Measurements from ENCODE around the gene CDS2.

Gene CDS2

GRCh38 chr20:5140195-5140594 is 13.4 kb downstream of the CDS2 start:
- peak overlapping the region in 1 of 2 donors; percentile 45 for H3K27ac ChIP-seq
- intact Hi-C loops (cut with DNase I; ENCODE audit: low total_unique reads) = no loop called here
- TF ChIP-seq CTCF (IDR thresholded peaks at IDR 0.05) = no peak
- peaks cover 0 to 98% (median 58%) of the 10 kb centered on the region in 4 donors for H3K4me1 ChIP-seq
- no peaks in the 10 kb centered on the region for H3K9me3 ChIP-seq
- H3K36me3 ChIP-seq = peaks cover 0 to 6% (median 0%) of the 10 kb centered on the region in 3 donors
- DNase-seq = no peak
- no peaks in the 10 kb centered on the region for H3K27me3 ChIP-seq
- H3K4me3 ChIP-seq = no peak overlapping the region

- peaks cover 0 to 98% (median 58%) of the 10 kb centered on the region in 4 donors for H3K4me1 ChIP-seq
- DNase-seq = no peak
- peak overlapping the region; percentile 18 to 45 for H3K27ac ChIP-seq
- H3K36me3 ChIP-seq = peaks cover 0 to 6% (median 0%) of the 10 kb centered on the region in 3 donors
- intact Hi-C loops (cut with DNase I; ENCODE audit: low total_unique reads) = no loop called here
- no peaks in the 10 kb centered on the region for H3K27me3 ChIP-seq
- H3K4me3 ChIP-seq = no peak overlapping the region
- no peaks in the 10 kb centered on the region for H3K9me3 ChIP-seq
- TF ChIP-seq CTCF (IDR thresholded peaks at IDR 0.05) = no peak
These were observed 14.8 kb downstream of the CDS2 start for GRCh38 chr20:5141615-5142014.

- Histone ChIP-seq H3K9me3 (no peaks in the 10 kb centered on the region), H3K27me3 (no peaks in the 10 kb centered on the region), H3K4me1 (peaks cover 0 to 100% (median 72%) of the 10 kb centered on the region in 4 donors), H3K4me3 (no peak overlapping the region), H3K27ac (peak overlapping the region in 1 of 2 donors; percentile 45), H3K36me3 (no peaks in the 10 kb centered on the region)
- intact Hi-C loops (cut with DNase I; ENCODE audit: low total_unique reads) = no loop called here
- no peak for DNase-seq
- no peak for TF ChIP-seq CTCF (IDR thresholded peaks at IDR 0.05)
These were observed 17.0 kb downstream of the CDS2 start for GRCh38 chr20:5143851-5144250.

- no peaks in the 10 kb centered on the region for H3K9me3 ChIP-seq
- intact Hi-C loops (cut with DNase I; ENCODE audit: low total_unique reads) = no loop called here
- H3K4me3 ChIP-seq = no peak overlapping the region
- H3K4me1 ChIP-seq = peaks cover 0 to 100% (median 84%) of the 10 kb centered on the region in 4 donors
- no peaks in the 10 kb centered on the region for H3K27me3 ChIP-seq
- no peaks in the 10 kb centered on the region for H3K36me3 ChIP-seq
- H3K27ac ChIP-seq = peak overlapping the region in 1 of 2 donors; percentile 45
- no peak for TF ChIP-seq CTCF (IDR thresholded peaks at IDR 0.05)
- DNase-seq = no peak
These were observed 18.7 kb downstream of the CDS2 start for GRCh38 chr20:5145365-5146098.

- Histone ChIP-seq H3K4me3 (no peak overlapping the region), H3K36me3 (no peaks in the 10 kb centered on the region), H3K4me1 (peaks cover 0 to 100% (median 81%) of the 10 kb centered on the region in 4 donors), H3K27ac (peak overlapping the region; percentile 45 to 79), H3K9me3 (no peaks in the 10 kb centered on the region), H3K27me3 (no peaks in the 10 kb centered on the region)
- intact Hi-C loops (cut with DNase I; ENCODE audit: low total_unique reads) = no loop called here
- no peak for DNase-seq
- TF ChIP-seq CTCF (IDR thresholded peaks at IDR 0.05) = no peak
These were observed 19.4 kb downstream of the CDS2 start for GRCh38 chr20:5146099-5146668.

Measured in tibial artery (tissue), 4 donors.